CD4-positive, alpha-beta T cell treated with Interleukin-2 at 100 ng/mL for 4 hours (primary cell): ENCODE measurements around the gene NCOA4.
"Not testable (repeated sequence)": the region's sequence is repeated elsewhere in the genome, so short reads cannot be mapped to it uniquely, and the experiment has no call there.

Experiments
- DNase-seq: peaks from one replicate; pipeline ENCODE4 v3.0.0-alpha.2; 2020; ENCODE audit warnings: low spot score

NCOA4 gene

GRCh38 chr10:46052057-46052790 is 21.8 kb upstream of the NCOA4 start:
- DNase-seq, result no peak

GRCh38 chr10:46050941-46051623 is 20.7 kb upstream of the NCOA4 start:
- no peak for DNase-seq

- DNase-seq, result not testable (repeated sequence)
Measured at GRCh38 chr10:46049497-46049831, 19.0 kb upstream of the NCOA4 start.

GRCh38 chr10:46048152-46048551 is 17.7 kb upstream of the NCOA4 start:
- no peak for DNase-seq

- DNase-seq, result no peak
Measured at GRCh38 chr10:46046261-46046660, 15.8 kb upstream of the NCOA4 start, which contains the start of gene MSMB. Gene MSMB (minus strand): TSS chr10:46046269. CDS start chr10:46046237, 32 bp downstream.

GRCh38 chr10:46042527-46042926 is 12.1 kb upstream of the NCOA4 start:
- no peak for DNase-seq

GRCh38 chr10:46040004-46040403 is 9.6 kb upstream of the NCOA4 start:
- DNase-seq, result no peak

GRCh38 chr10:46037107-46037825 is 6.8 kb upstream of the NCOA4 start:
- DNase-seq, result no peak

- no peak for DNase-seq
Measured at GRCh38 chr10:46035923-46036849, 5.8 kb upstream of the NCOA4 start.

GRCh38 chr10:46033602-46034011 is 3.2 kb upstream of the NCOA4 start:
- no peak for DNase-seq

GRCh38 chr10:46031648-46032532 is 1.5 kb upstream of the NCOA4 start:
- no peak for DNase-seq

GRCh38 chr10:46029461-46030030 is 877 bp downstream of the NCOA4 start:
- no peak for DNase-seq

GRCh38 chr10:46028584-46029460 is 1.6 kb downstream of the NCOA4 start:
- DNase-seq, result peak; percentile 68

- DNase-seq, result no peak
Measured at GRCh38 chr10:46026106-46026505, 4.3 kb downstream of the NCOA4 start.

- no peak for DNase-seq
Measured at GRCh38 chr10:46025406-46025805, 5.0 kb downstream of the NCOA4 start.

GRCh38 chr10:46024948-46025347 is 5.5 kb downstream of the NCOA4 start:
- DNase-seq, result no peak

GRCh38 chr10:46022978-46023702 is 7.3 kb downstream of the NCOA4 start:
- peak; percentile 75 for DNase-seq

- no peak for DNase-seq
Measured at GRCh38 chr10:46020344-46020657, 10.1 kb downstream of the NCOA4 start.
